OCI-LY7 (cell line): ENCODE measurements around the gene SCAMP5.

Experiments
- CTCF ChIP-seq: fragments of 200-600 bp; sonication (generic); conservative IDR thresholded peaks from 2 replicates; pipeline ENCODE4 v1.5.1; 2014; ENCODE audit warnings: mild to moderate bottlenecking, antibody characterized with exemption, low read length, moderate library complexity, mixed read lengths
- EZH2phosphoT487 ChIP-seq: fragments of 200-600 bp; sonication (generic); IDR thresholded peaks from 2 replicates; pipeline ENCODE4 v1.6.1; 2018; ENCODE audit warnings: low read depth, borderline replicate concordance, mild to moderate bottlenecking, mixed run types, antibody characterized with exemption, low read length, moderate library complexity, mixed read lengths

DNA sequence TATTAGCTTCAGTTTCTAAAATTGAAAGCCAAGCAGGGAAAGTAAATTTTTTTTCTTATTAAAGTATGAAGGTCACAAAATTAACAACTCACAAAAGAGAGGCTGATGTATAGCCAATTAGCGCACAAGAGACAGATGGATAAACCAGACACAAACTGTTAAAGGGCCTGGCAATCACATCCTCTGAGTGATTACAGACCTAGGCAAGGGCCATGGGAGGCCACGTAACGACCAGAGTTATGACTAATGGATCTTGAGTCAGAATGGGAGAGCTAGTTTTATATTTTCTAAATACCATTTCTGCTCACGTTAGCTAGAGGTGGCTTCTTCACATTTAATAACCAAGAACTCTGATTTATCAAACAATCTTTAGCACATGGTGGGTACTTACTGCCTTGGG is 17.8 kb upstream of the SCAMP5 start:
- no peak for TF ChIP-seq CTCF
- TF ChIP-seq EZH2phosphoT487 = no peak
